ENCODE data around the gene FOXP1.

DNA sequence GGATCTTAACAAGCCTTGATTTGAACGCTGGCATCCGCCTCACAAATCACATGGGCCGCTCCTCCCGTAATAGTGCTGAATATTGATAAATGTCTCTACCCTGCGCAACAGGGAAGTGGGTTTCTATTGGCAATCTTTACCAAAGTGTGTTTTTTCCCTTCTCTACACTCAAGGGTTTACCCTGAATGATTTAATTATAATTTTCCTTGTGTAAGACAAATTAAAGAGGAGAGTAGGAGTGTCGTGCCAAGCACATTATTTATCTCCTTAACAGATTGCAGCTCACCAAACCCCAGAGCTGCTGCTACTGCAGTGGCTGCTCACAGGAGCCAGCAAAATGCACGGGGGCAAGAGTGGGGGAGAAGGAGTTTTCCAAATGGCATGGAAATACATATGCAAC, 545.8 kb downstream of the FOXP1 start:
- TF ChIP-seq CTCF (IDR thresholded peaks at IDR 0.05) (no peak), EZH2 (IDR thresholded peaks at IDR 0.05; ENCODE audit: borderline replicate concordance, insufficient read depth, low read depth, low read length, poor library complexity, severe bottlenecking) (no peak)

Data from B cell (primary cell).